Uterus (tissue), 4 donors: ENCODE data around the gene CWC27. TPM values are rescaled to one million over a fixed set of nuclear protein-coding genes. Genes with fewer than 3 reads are reported as not detected.

ENCODE experiments used
- DNase-seq, 2 donors: peaks; one replicate each; pipeline ENCODE4 v3.0.0-alpha.2; 2019 to 2020
- H3K27ac ChIP-seq, 2 donors: fragments of 200-600 bp; sonication (generic); 1 replicate in 1 of 2; 2 replicates in 1 of 2; pipeline ENCODE4 v1.5.1; 2016 to 2018
- H3K27me3 ChIP-seq, 2 donors: fragments of 200-600 bp; sonication (generic); one replicate each; pipeline ENCODE4 v1.5.1; 2018 to 2019; ENCODE audit warnings: control low read depth in 1 of 2
- H3K36me3 ChIP-seq, 2 donors: fragments of 200-600 bp; sonication (generic); one replicate each; pipeline ENCODE4 v1.5.1; 2019; ENCODE audit warnings: control low read depth in 1 of 2
- H3K4me1 ChIP-seq, 2 donors: fragments of 200-600 bp; sonication (generic); one replicate each; pipeline ENCODE4 v1.5.1; 2018 to 2019; ENCODE audit warnings: control low read depth in 1 of 2
- H3K4me3 ChIP-seq, 2 donors: fragments of 200-600 bp; sonication (generic); 1 replicate in 1 of 2; 2 replicates in 1 of 2; pipeline ENCODE4 v1.5.1; 2018 to 2019; ENCODE audit warnings: mild to moderate bottlenecking in 1 of 2
- H3K9me3 ChIP-seq, 2 donors: fragments of 200-600 bp; sonication (generic); one replicate each; pipeline ENCODE4 v1.5.1; 2019; ENCODE audit warnings: control low read depth in 1 of 2
- CTCF ChIP-seq, 4 experiments: fragments of 200-600 bp in 2 of 4; fragments of 450-650 bp in 2 of 4; sonication (generic) in 2 of 4; IDR thresholded peaks; one replicate each; pipeline ENCODE4 v1.5.1; 2016 to 2019; ENCODE audit warnings: antibody characterized with exemption in 4 of 4, mild to moderate bottlenecking in 2 of 4, moderate library complexity in 1 of 4
- POLR2A ChIP-seq, 2 donors: fragments of 450-650 bp; IDR thresholded peaks; one replicate each; pipeline ENCODE4 v1.6.1; 2016; ENCODE audit warnings: antibody characterized with exemption in 2 of 2, mild to moderate bottlenecking in 1 of 2, moderate library complexity in 1 of 2
- intact Hi-C: fragments of 100-400 bp; cut with DNase I; formaldehyde crosslinking; loops from one replicate; pipeline ENCODE4 v1.15.1; 2023; ENCODE audit warnings: low total_unique reads
- total RNA-seq, 4 donors: library from RNA; depleted of rRNA in 3 of 4; stranded (reverse); fragments of >200 nt in 3 of 4; gene quantifications; one replicate each; pipeline versions ENCODE4 v1.1.0 to v1.2.4, GENCODE V29; 2014 to 2023
- donor health status: DM: yes; HTN: yes; CAD: no.

Gene CWC27
- total RNA-seq, 4 donors from 2014 or later, result 7.6 to 28.2 (median 24.2) TPM

- no peak for DNase-seq
- Histone ChIP-seq H3K36me3 (no peaks in the 10 kb centered on the region), H3K4me3 (no peak overlapping the region), H3K27ac (no peak overlapping the region), H3K27me3 (no peaks in the 10 kb centered on the region), H3K4me1 (peaks cover 0 to 5% of the 10 kb centered on the region in 2 donors), H3K9me3 (no peaks in the 10 kb centered on the region)
- intact Hi-C loops, result loop anchor here (10.0 kb wide), 1 partner anchor 152 kb away; no protein-coding TSS in a partner anchor
- TF ChIP-seq POLR2A (IDR thresholded peaks at IDR 0.05), result no peak
- TF ChIP-seq CTCF (IDR thresholded peaks at IDR 0.05), result no peak
These were observed 17.6 kb downstream of the CWC27 start for GRCh38 chr5:64786372-64786771.

GRCh38 chr5:64788156-64788555 is 19.4 kb downstream of the CWC27 start:
- H3K27me3 ChIP-seq, result no peaks in the 10 kb centered on the region
- intact Hi-C loops, result loop anchor here (10.0 kb wide), 1 partner anchor 153 kb away; no protein-coding TSS in a partner anchor
- H3K9me3 ChIP-seq, result no peaks in the 10 kb centered on the region
- TF ChIP-seq POLR2A (IDR thresholded peaks at IDR 0.05) (no peak), CTCF (IDR thresholded peaks at IDR 0.05) (no peak)
- no peaks in the 10 kb centered on the region for H3K36me3 ChIP-seq
- no peak for DNase-seq
- H3K27ac ChIP-seq, result peak overlapping the region in 1 of 2 donors; percentile 34
- no peak overlapping the region for H3K4me3 ChIP-seq
- peaks cover 0 to 5% of the 10 kb centered on the region in 2 donors for H3K4me1 ChIP-seq

- no peaks in the 10 kb centered on the region for H3K27me3 ChIP-seq
- DNase-seq, result no peak
These were observed 20.7 kb downstream of the CWC27 start for GRCh38 chr5:64789457-64789856.

GRCh38 chr5:64790210-64790609 is 21.5 kb downstream of the CWC27 start:
- no peak for TF ChIP-seq CTCF (IDR thresholded peaks at IDR 0.05)
- TF ChIP-seq POLR2A (IDR thresholded peaks at IDR 0.05), result no peak
- Histone ChIP-seq H3K27ac (no peak overlapping the region), H3K27me3 (no peaks in the 10 kb centered on the region), H3K36me3 (no peaks in the 10 kb centered on the region), H3K4me3 (no peak overlapping the region), H3K9me3 (no peaks in the 10 kb centered on the region), H3K4me1 (peaks cover 5 to 6% of the 10 kb centered on the region in 2 donors)
- intact Hi-C loops, result no loop called here
- no peak for DNase-seq

More at GRCh38 chr5:64789457-64789856, 20.7 kb downstream of the CWC27 start:
- Histone ChIP-seq H3K36me3 (no peaks in the 10 kb centered on the region), H3K4me1 (peaks cover 5% of the 10 kb centered on the region in 2 donors), H3K27ac (no peak overlapping the region), H3K9me3 (no peaks in the 10 kb centered on the region), H3K4me3 (no peak overlapping the region)
- intact Hi-C loops, result loop anchor here (10.0 kb wide), 1 partner anchor 155 kb away; no protein-coding TSS in a partner anchor
- no peak for TF ChIP-seq POLR2A (IDR thresholded peaks at IDR 0.05)
- no peak for TF ChIP-seq CTCF (IDR thresholded peaks at IDR 0.05)

GRCh38 chr5:64792469-64792868 is 23.7 kb downstream of the CWC27 start:
- Histone ChIP-seq H3K4me3 (no peak overlapping the region), H3K27me3 (no peaks in the 10 kb centered on the region), H3K9me3 (no peaks in the 10 kb centered on the region), H3K36me3 (no peaks in the 10 kb centered on the region), H3K27ac (no peak overlapping the region), H3K4me1 (peaks cover 5 to 6% of the 10 kb centered on the region in 2 donors)
- no peak for TF ChIP-seq POLR2A (IDR thresholded peaks at IDR 0.05)
- TF ChIP-seq CTCF (IDR thresholded peaks at IDR 0.05), result no peak
- intact Hi-C loops, result no loop called here
- no peak for DNase-seq
